K562 (cell line): ENCODE results near the gene LRRC9. TPM values are rescaled to one million over a fixed set of nuclear protein-coding genes. Genes with fewer than 3 reads are reported as not detected.
A peak's percentile ranks its signal among the peaks of the same experiment; 100 is the strongest.

Source experiments
- ATAC-seq: fragments of 200-7000 bp; cut with Tn5 transposase; 3 replicates; pipeline ENCODE4 v1.9.1; 2020; ENCODE audit warnings: moderate library complexity
- BruUV-seq: library from RNA; stranded (reverse); fragments of 400-500 nt; replicated peaks from 2 replicates; lab custom pipeline; 2021; lab: Mats Ljungman, UMichigan
- CTCF ChIA-PET: fragments of 300-600 bp; formaldehyde crosslinking; extraction: SDS; loops from one replicate; lab custom pipeline; 2021; ENCODE audit warnings: low intra/inter-chr PET ratio; lab: Yijun Ruan, JAX
- POLR2A ChIA-PET: fragments of 300-600, 350-650 bp; sonication (Branson Sonifier 250); formaldehyde crosslinking; extraction: SDS; loops from one replicate; lab custom pipeline; 2021; ENCODE audit warnings: antibody characterized with exemption, inconsistent platforms; lab: Yijun Ruan, JAX
- DNase-seq, 4 experiments: peaks; one replicate each; pipeline versions ENCODE4 v3.0.0 to v3.0.0-alpha.2; 2011 to 2018; ENCODE audit warnings: low spot score in 3 of 4, mixed read lengths in 3 of 4; ENCODE audit errors: extremely low read depth in 1 of 4
- FAIRE-seq: peaks from 2 replicates; lab custom pipeline; 2011; peaks lifted over from hg19 to GRCh38; lab: Jason Lieb, UNC
- H2AFZ ChIP-seq: 2 replicates; pipeline ENCODE4 v1.6.0; 2011; ENCODE audit warnings: low read depth, low read length, control low read depth, inconsistent platforms
- H3K27ac ChIP-seq: fragments of 200-600 bp; 3 replicates; pipeline ENCODE4 v1.8.0; 2011; ENCODE audit warnings: low read depth, mild to moderate bottlenecking, control low read depth, inconsistent platforms, low read length, moderate library complexity, mixed read lengths; ENCODE audit errors: extremely low read depth
- H3K27me3 ChIP-seq, 2 experiments: fragments of 300-600 bp in 1 of 2; 2 replicates in 1 of 2; 3 replicates in 1 of 2; pipeline versions ENCODE4 v1.6.0 to v1.8.0; 2011; ENCODE audit warnings: inconsistent platforms in 2 of 2, low read length in 2 of 2, mild to moderate bottlenecking in 1 of 2, mixed read lengths in 1 of 2, moderate library complexity in 1 of 2; ENCODE audit not compliant: control insufficient read depth in 2 of 2, insufficient read depth in 2 of 2
- H3K36me3 ChIP-seq: fragments of 300-600 bp; 3 replicates; pipeline ENCODE4 v1.8.0; 2011; ENCODE audit warnings: mild to moderate bottlenecking, low read length, inconsistent platforms; ENCODE audit not compliant: control insufficient read depth, insufficient read depth
- H3K4me1 ChIP-seq, 2 experiments: fragments of 200-600 bp in 1 of 2; replicated peaks in 1 of 2; 2 replicates in 1 of 2; 3 replicates in 1 of 2; pipeline versions ENCODE4 v1.5.1 to v1.8.0; 2011; ENCODE audit warnings: inconsistent platforms in 2 of 2, low read length in 2 of 2, mild to moderate bottlenecking in 1 of 2, mixed read lengths in 1 of 2, moderate library complexity in 1 of 2; ENCODE audit not compliant: control insufficient read depth in 2 of 2, insufficient read depth in 2 of 2
- H3K4me2 ChIP-seq: 2 replicates; pipeline ENCODE4 v1.6.1; 2011; ENCODE audit warnings: low read length, control low read depth, inconsistent platforms, mixed read lengths; ENCODE audit not compliant: insufficient read depth
- H3K4me3 ChIP-seq: fragments of 200-600 bp; sonication (generic), shearing (Covaris generic); 2 replicates; pipeline ENCODE4 v1.5.1; 2016; ENCODE audit warnings: control low read depth, inconsistent platforms
- H3K79me2 ChIP-seq: fragments of 200-600 bp; 3 replicates; pipeline ENCODE4 v1.8.0; 2011; ENCODE audit warnings: low read length, inconsistent platforms; ENCODE audit not compliant: control insufficient read depth, insufficient read depth
- H3K9ac ChIP-seq, 2 experiments: 2 replicates each; pipeline versions ENCODE4 v1.6.0 to v1.6.1; 2011; ENCODE audit warnings: low read depth in 2 of 2, low read length in 2 of 2, control low read depth in 1 of 2, inconsistent platforms in 1 of 2, mild to moderate bottlenecking in 1 of 2, mixed read lengths in 1 of 2; ENCODE audit not compliant: insufficient read depth in 1 of 2
- H3K9me1 ChIP-seq: one replicate; pipeline ENCODE4 v1.6.0; 2011; ENCODE audit warnings: inconsistent platforms, mild to moderate bottlenecking, low read length, moderate library complexity; ENCODE audit not compliant: control insufficient read depth, insufficient read depth
- H3K9me3 ChIP-seq: replicated peaks from 2 replicates; pipeline ENCODE4 v1.5.1; 2011; ENCODE audit warnings: low read depth, low read length, inconsistent platforms; ENCODE audit not compliant: control insufficient read depth, insufficient read depth
- H4K20me1 ChIP-seq: replicated peaks from 2 replicates; pipeline ENCODE4 v1.6.1; 2011; ENCODE audit warnings: low read length, inconsistent platforms, mixed read lengths; ENCODE audit not compliant: control insufficient read depth, insufficient read depth
- ARID1B ChIP-seq: fragments of 450-650 bp; IDR thresholded peaks from 2 replicates; pipeline ENCODE4 v1.6.1; 2016; ENCODE audit warnings: antibody characterized with exemption, mild to moderate bottlenecking, inconsistent platforms
- CBFA2T2 ChIP-seq: fragments of 450-650 bp; conservative IDR thresholded peaks from 2 replicates; pipeline ENCODE4 v1.6.1; 2017; ENCODE audit warnings: mild to moderate bottlenecking
- CBFA2T3 ChIP-seq: fragments of 450-650 bp; IDR thresholded peaks from 2 replicates; pipeline ENCODE4 v1.6.1; 2017
- CBX8 ChIP-seq: fragments of 200-600 bp; sonication (generic); IDR thresholded peaks from 2 replicates; pipeline ENCODE4 v1.6.1; 2012; ENCODE audit warnings: borderline replicate concordance, mixed run types, low read depth, mild to moderate bottlenecking, moderate library complexity, mixed read lengths, low read length, control low read depth, inconsistent platforms; ENCODE audit not compliant: poor library complexity, severe bottlenecking; ENCODE audit errors: extremely low read depth
- CTBP1 ChIP-seq: fragments of 450-650 bp; IDR thresholded peaks from 2 replicates; pipeline ENCODE4 v1.6.1; 2016; ENCODE audit warnings: borderline replicate concordance
- EP300 ChIP-seq: IDR thresholded peaks from 2 replicates; pipeline ENCODE4 v1.6.1; 2012; ENCODE audit warnings: low read length, improper control_type of control experiment
- HDAC1 ChIP-seq, 2 experiments: fragments of 450-650 bp; IDR thresholded peaks; 2 replicates each; pipeline ENCODE4 v1.6.1; 2016 to 2017; ENCODE audit warnings: inconsistent platforms in 1 of 2, mild to moderate bottlenecking in 1 of 2, moderate library complexity in 1 of 2
- KDM1A ChIP-seq, 2 experiments: fragments of 450-650 bp; IDR thresholded peaks; 2 replicates each; pipeline ENCODE4 v1.6.1; 2016; ENCODE audit warnings: mild to moderate bottlenecking in 2 of 2
- NCOR1 ChIP-seq: fragments of 450-650 bp; IDR thresholded peaks from 2 replicates; pipeline ENCODE4 v1.6.1; 2016; ENCODE audit warnings: mild to moderate bottlenecking, moderate library complexity
- NFIC ChIP-seq: fragments of 450-650 bp; IDR thresholded peaks from 2 replicates; pipeline ENCODE4 v1.6.1; 2017; ENCODE audit warnings: mild to moderate bottlenecking, inconsistent platforms
- OTX1 ChIP-seq: fragments of 450-650 bp; formaldehyde crosslinking; IDR thresholded peaks from 2 replicates; pipeline ENCODE4 v1.4.0; 2022; ENCODE audit warnings: mild to moderate bottlenecking
- RBM39 ChIP-seq: fragments of 200-400 bp; formaldehyde crosslinking; optimal IDR thresholded peaks from 2 replicates; pipeline ENCODE3; 2018; ENCODE audit warnings: low read depth, low read length
- RCOR1 ChIP-seq, 2 experiments: IDR thresholded peaks; 2 replicates each; pipeline ENCODE4 v1.6.1; 2012; ENCODE audit warnings: low read depth in 2 of 2, low read length in 2 of 2, borderline replicate concordance in 1 of 2, improper control_type of control experiment in 1 of 2
- SLC30A9 ChIP-seq: fragments of 250-450 bp; sonication (Bioruptor Pico); IDR thresholded peaks from 2 replicates; pipeline ENCODE4 v1.8.0; 2022; ENCODE audit warnings: mild to moderate bottlenecking, moderate library complexity
- SOX6 ChIP-seq: fragments of 450-650 bp; IDR thresholded peaks from 2 replicates; pipeline ENCODE4 v1.6.1; 2014; ENCODE audit warnings: mild to moderate bottlenecking
- TAL1 ChIP-seq: fragments of 450-650 bp; IDR thresholded peaks from 2 replicates; pipeline ENCODE4 v1.6.1; 2016; ENCODE audit warnings: mild to moderate bottlenecking
- TCF3 ChIP-seq: sonication (generic); formaldehyde crosslinking; IDR thresholded peaks from 2 replicates; pipeline ENCODE4 v1.4.0; 2020; ENCODE audit warnings: mild to moderate bottlenecking, missing genetic modification reagents
- TEAD4 ChIP-seq, 2 experiments: sonication (generic) in 1 of 2; formaldehyde crosslinking in 1 of 2; IDR thresholded peaks; 2 replicates each; pipeline versions ENCODE4 v1.6.1 to v1.8.0; 2012 to 2022; ENCODE audit warnings: borderline replicate concordance in 1 of 2, inconsistent platforms in 1 of 2, low read length in 1 of 2, mild to moderate bottlenecking in 1 of 2, missing genetic modification reagents in 1 of 2
- ZEB2 ChIP-seq: fragments of 450-650 bp; IDR thresholded peaks from 2 replicates; pipeline ENCODE4 v1.6.1; 2016
- ZNF766 ChIP-seq: fragments of 200-800 bp; sonication (Bioruptor generic); conservative IDR thresholded peaks from 2 replicates; pipeline ENCODE4 v1.6.1; 2016; ENCODE audit warnings: missing genetic modification characterization, missing compliant biosample characterization
- WGBS: fragments of 100-300 bp; shearing (Covaris generic); methylation state at CpG from one replicate; pipeline ENCODE4 v1.1.6; 2016; ENCODE audit warnings: low coverage, mixed read lengths; ENCODE audit not compliant: insufficient coverage; ENCODE audit errors: missing lambda C conversion rate; 5-methylcytosine and 5-hydroxymethylcytosine counted together
- in situ Hi-C: fragments of 300-500 bp; cut with MboI; formaldehyde crosslinking; loops from 4 replicates; pipeline ENCODE4 v1.15.0; 2018; ENCODE audit warnings: inconsistent platforms, mixed read lengths
- intact Hi-C: fragments of 100-400 bp; cut with micrococcal nuclease; formaldehyde crosslinking; loops from 2 replicates; pipeline ENCODE4 v1.14.2; 2022
- polyA plus RNA-seq, 8 experiments: library from polyadenylated mRNA; depleted of rRNA in 4 of 8; stranded (reverse) in 5 of 8; unstranded in 3 of 8; fragments of >200 nt; fragmentation: Nextera tagmentation in 2 of 8; fragmentation: Illumina TruSeq in 1 of 8; extraction: Ambion mirVana in 2 of 8; extraction: Trizol in 1 of 8; gene quantifications; 2 replicates each; pipeline versions ENCODE4 v1.2.1 to v1.2.3, GENCODE V29; 2011 to 2014; ENCODE audit warnings: inconsistent platforms in 1 of 8, missing spikeins in 1 of 8
- total RNA-seq, 7 experiments: library from RNA; depleted of rRNA in 6 of 7; stranded (reverse); fragments of >200 nt in 6 of 7; fragmentation: Illumina TruSeq in 2 of 7; extraction: Trizol in 2 of 7; gene quantifications; 2 replicates each; pipeline versions ENCODE4 v1.2.1 to v1.2.3, GENCODE V29; 2011 to 2021; ENCODE audit warnings: low replicate concordance in 1 of 7

LRRC9 gene
- total and polyA plus RNA-seq, 9 of the 15 experiments (the other 6 are each of a cell fraction or from before 2014, with no cell fraction given), result not detected

DNA sequence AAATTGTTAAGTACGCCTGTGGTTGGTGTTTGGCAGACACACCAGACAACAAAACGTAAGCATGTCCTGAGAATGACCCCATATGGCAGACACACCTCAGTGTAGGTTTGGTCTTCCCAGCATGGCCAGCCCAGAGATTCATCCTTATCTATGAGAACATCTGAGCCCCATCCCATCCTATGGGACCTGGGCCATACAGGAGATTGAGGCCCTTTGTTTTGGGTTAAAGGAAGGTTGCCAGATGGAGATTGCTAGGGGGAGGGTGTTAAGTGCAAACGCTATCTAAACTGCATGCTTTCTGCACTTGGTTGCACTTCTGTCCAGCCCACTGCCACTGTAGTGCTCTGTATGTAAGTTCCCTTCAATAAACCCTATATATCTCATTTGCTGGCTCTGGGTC lies 167.7 kb downstream of the LRRC9 start:
- ATAC-seq (peak; percentile 6; the same call in 1 of the 3 replicates), FAIRE-seq (peak; percentile 73), DNase-seq (peak; percentile 23 to 69 (median 36))
- H3K4me2 ChIP-seq, result 0 out of 2 replicates have a peak overlapping the region, but pooled peaks have one; percentile 6
- no peaks in the 10 kb centered on the region for H3K27me3 ChIP-seq
- intact Hi-C loops, result no loop called here
- no peak overlapping the region for H3K27ac ChIP-seq
- no peaks in the 10 kb centered on the region for H3K36me3 ChIP-seq
- H2AFZ ChIP-seq, result peak overlapping the region; percentile 62; the same call in 1 of the 2 replicates
- BruUV-seq, result no TSS peak
- H3K9ac ChIP-seq, result no peak overlapping the region
- H3K9me1 ChIP-seq, result no peaks in the 10 kb centered on the region
- ChIA-PET CTCF (no interaction called here), POLR2A (no interaction called here)
- H4K20me1 ChIP-seq, result no peaks in the 10 kb centered on the region
- peaks cover 0 to 7% of the 10 kb centered on the region in 2 experiments; a peak in 3 of 5 replicates for H3K4me1 ChIP-seq
- TF ChIP-seq NFIC (peak; percentile 35; the same call in 1 of the 2 replicates), HDAC1 (IDR thresholded peaks at IDR 0.05) (0 out of 4 replicates have a peak, but pooled peaks of 1 of the 2 experiments have one; percentile 15), TEAD4 (IDR thresholded peaks at IDR 0.05; ENCODE audit: low read length) (0 out of 2 replicates have a peak, but pooled peaks have one; percentile 16), TEAD4 (CRISPR knock-in tag; IDR thresholded peaks at IDR 0.05; ENCODE audit: borderline replicate concordance) (no peak), OTX1 (CRISPR knock-in tag) (no peak), RCOR1 (IDR thresholded peaks at IDR 0.05; ENCODE audit: borderline replicate concordance in 1 of 2, low read depth in 2 of 2, low read length in 2 of 2) (0 out of 4 replicates have a peak, but pooled peaks of 1 of the 2 experiments have one; percentile 18), EP300 (peak; percentile 27; the same call in 1 of the 2 replicates), NCOR1 (peak; percentile 66; the same call in 1 of the 2 replicates), CBFA2T3 (peak; percentile 80), SOX6 (peak; percentile 62), ZEB2 (0 out of 2 replicates have a peak, but pooled peaks have one; percentile 27), CBFA2T2 (peak; percentile 62), ARID1B (peak; percentile 55), CBX8 (no peak), SLC30A9 (CRISPR knock-in tag) (no peak), TCF3 (CRISPR knock-in tag) (peak; percentile 27; the same call in 1 of the 2 replicates), TAL1 (peak; percentile 47; the same call in 1 of the 2 replicates), CTBP1 (peak; percentile 58), KDM1A (IDR thresholded peaks at IDR 0.05) (peak; percentile 40 to 54; a peak in 2 of 4 replicates), RBM39 (no peak), ZNF766 (CRISPR knock-in tag) (no peak)
- H3K9me3 ChIP-seq, result no peaks in the 10 kb centered on the region
- peaks cover 6% of the 10 kb centered on the region for H3K79me2 ChIP-seq
- 9% methylated on average over 2 of the region's 3 CpGs for WGBS
- in situ Hi-C loops, result no loop called here
- no peak overlapping the region for H3K4me3 ChIP-seq
